Measurements from ENCODE around the gene TEX13C. TPM values are rescaled to one million over a fixed set of nuclear protein-coding genes. Genes with fewer than 3 reads are reported as not detected.

The TEX13C gene
- total RNA-seq, 4 donors from 2014 or later, result 0.13 TPM; not detected in 3

GRCh38 chrX:125340490-125340889 lies 20.8 kb downstream of the TEX13C start:
- no peaks in the 10 kb centered on the region for H3K27me3 ChIP-seq
- no peaks in the 10 kb centered on the region for H3K36me3 ChIP-seq
- no peaks in the 10 kb centered on the region for H3K4me1 ChIP-seq
- no peak overlapping the region for H3K4me3 ChIP-seq (replicated peaks in 1 of 3)
- H3K9me3 ChIP-seq, result no peaks in the 10 kb centered on the region
- WGBS, 2 donors, result 77 to 80% methylated on average over 4 of the region's 4 CpGs
- intact Hi-C loops (cut with DNase I), result no loop called here
- no peak overlapping the region for H3K27ac ChIP-seq
- DNase-seq, result no peak
- TF ChIP-seq CTCF (IDR thresholded peaks at IDR 0.05) (no peak), POLR2A (IDR thresholded peaks at IDR 0.05) (no peak)

GRCh38 chrX:125374169-125374568 lies 54.5 kb downstream of the TEX13C start:
- no peak overlapping the region for H3K27ac ChIP-seq
- no peak overlapping the region for H3K4me3 ChIP-seq (replicated peaks in 1 of 3)
- 6 to 100% methylated on average over 1 of the region's 1 CpG for WGBS, 2 donors
- H3K36me3 ChIP-seq, result no peaks in the 10 kb centered on the region
- H3K9me3 ChIP-seq, result no peaks in the 10 kb centered on the region
- intact Hi-C loops (cut with DNase I), result no loop called here
- no peaks in the 10 kb centered on the region for H3K4me1 ChIP-seq
- no peaks in the 10 kb centered on the region for H3K27me3 ChIP-seq
- TF ChIP-seq POLR2A (IDR thresholded peaks at IDR 0.05) (no peak), CTCF (IDR thresholded peaks at IDR 0.05) (no peak)
- DNase-seq, result no peak
